ENCODE results near the gene FMN1. TPM values are rescaled to one million over a fixed set of nuclear protein-coding genes. Genes with fewer than 3 reads are reported as not detected.

The FMN1 gene
- total RNA-seq, 2 donors from 2014 or later, result 26.9 to 27.5 TPM

DNA sequence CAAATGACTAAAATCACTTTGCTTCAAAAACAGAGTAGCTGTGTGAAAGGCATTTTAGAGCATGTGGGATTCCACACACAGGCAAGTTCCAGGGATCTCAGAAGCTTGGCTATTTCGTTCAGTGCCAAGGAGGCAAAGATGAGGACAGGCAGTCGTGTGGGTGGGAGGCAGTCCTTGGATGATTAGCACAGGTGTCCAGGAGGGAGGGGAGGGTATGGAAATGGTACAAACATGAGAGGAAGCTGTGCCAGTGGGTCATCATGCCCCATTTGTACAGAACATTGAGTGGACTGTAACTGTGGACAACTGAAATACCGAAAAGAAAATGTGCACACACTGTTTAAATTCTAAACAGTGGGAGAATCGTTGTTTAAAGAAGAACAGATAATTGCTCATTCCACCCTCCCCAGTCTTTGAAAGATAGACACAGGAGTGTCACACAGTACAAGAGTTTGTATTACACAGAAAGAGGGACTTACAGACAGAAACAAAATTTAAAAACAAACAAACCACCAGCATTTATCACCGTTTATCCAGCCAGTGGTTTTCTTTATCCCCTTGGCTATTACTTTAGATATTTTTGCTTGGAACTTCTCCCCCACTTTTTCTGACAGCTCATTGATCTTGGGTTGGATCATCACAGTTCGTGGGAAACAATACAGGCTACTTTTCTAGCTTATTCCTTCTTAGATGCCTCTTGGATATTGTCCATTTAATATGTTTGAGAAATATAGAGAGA lies 353.8 kb downstream of the FMN1 start:
- TF ChIP-seq, protein P1, sequence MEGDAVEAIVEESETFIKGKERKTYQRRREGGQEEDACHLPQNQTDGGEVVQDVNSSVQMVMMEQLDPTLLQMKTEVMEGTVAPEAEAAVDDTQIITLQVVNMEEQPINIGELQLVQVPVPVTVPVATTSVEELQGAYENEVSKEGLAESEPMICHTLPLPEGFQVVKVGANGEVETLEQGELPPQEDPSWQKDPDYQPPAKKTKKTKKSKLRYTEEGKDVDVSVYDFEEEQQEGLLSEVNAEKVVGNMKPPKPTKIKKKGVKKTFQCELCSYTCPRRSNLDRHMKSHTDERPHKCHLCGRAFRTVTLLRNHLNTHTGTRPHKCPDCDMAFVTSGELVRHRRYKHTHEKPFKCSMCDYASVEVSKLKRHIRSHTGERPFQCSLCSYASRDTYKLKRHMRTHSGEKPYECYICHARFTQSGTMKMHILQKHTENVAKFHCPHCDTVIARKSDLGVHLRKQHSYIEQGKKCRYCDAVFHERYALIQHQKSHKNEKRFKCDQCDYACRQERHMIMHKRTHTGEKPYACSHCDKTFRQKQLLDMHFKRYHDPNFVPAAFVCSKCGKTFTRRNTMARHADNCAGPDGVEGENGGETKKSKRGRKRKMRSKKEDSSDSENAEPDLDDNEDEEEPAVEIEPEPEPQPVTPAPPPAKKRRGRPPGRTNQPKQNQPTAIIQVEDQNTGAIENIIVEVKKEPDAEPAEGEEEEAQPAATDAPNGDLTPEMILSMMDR (IDR thresholded peaks at IDR 0.05), result no peak
- H3K36me3 ChIP-seq, result no peaks in the 10 kb centered on the region
- no peak overlapping the region for H3K27ac ChIP-seq
- no peaks in the 10 kb centered on the region for H3K4me1 ChIP-seq (ENCODE audit: control insufficient read depth in 1 of 2, low read depth in 2 of 2)
- H3K9me3 ChIP-seq, result no peaks in the 10 kb centered on the region
- no peaks in the 10 kb centered on the region for H3K27me3 ChIP-seq (replicated peaks; ENCODE audit: insufficient read depth)
- ATAC-seq (ENCODE audit: insufficient number of reproducible peaks, low FRiP score, low read depth) (no peak), DNase-seq (ENCODE audit: low spot score) (no peak)
- no peak overlapping the region for H3K4me3 ChIP-seq

DNA sequence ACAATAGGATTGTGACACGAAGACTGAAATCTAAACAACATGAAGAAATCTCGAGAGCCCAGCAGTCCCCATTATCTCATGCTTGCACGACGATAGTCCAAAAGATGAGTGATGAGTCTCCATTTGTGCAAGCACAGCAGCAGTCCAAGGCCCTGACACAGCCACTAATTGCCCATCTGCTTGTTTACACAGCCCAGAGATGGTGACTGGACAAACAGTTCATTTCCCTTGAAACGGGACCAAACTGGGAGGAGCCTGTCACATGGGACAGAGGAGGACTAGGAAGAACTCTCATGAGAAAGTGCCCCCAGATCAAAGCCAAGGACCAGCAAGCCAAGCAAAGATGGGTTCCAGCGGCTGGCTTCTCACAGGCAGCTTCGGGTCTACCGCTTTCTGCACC lies 355.7 kb downstream of the FMN1 start:
- H3K4me1 ChIP-seq (ENCODE audit: control insufficient read depth in 1 of 2, low read depth in 2 of 2), result no peaks in the 10 kb centered on the region
- H3K27me3 ChIP-seq (replicated peaks; ENCODE audit: insufficient read depth), result no peaks in the 10 kb centered on the region
- no peak overlapping the region for H3K27ac ChIP-seq
- TF ChIP-seq, protein P1 (IDR thresholded peaks at IDR 0.05), result no peak
- no peak for DNase-seq (ENCODE audit: low spot score)
- H3K4me3 ChIP-seq, result no peak overlapping the region
- no peaks in the 10 kb centered on the region for H3K9me3 ChIP-seq
- H3K36me3 ChIP-seq, result no peaks in the 10 kb centered on the region
- ATAC-seq (ENCODE audit: insufficient number of reproducible peaks, low FRiP score, low read depth), result no peak

DNA sequence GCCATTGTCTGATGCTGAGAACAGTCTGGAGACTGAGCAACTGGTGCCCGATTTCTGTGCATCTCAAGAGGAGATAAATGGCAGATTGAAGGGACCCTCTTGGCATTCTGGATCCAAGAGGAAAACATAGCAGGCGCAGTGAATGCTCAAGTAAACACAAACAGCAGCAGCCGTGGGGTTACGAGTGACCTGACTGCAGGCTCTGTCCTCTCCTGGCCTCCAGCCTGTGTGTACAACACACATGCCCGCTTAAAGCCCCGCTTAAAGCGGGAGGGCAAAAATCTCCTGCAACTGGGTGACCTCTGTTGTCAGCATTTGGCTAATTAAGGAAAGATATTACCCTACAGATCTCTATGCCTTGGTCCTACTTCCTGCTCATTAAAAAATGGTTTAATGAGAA lies 356.2 kb downstream of the FMN1 start:
- Histone ChIP-seq H3K36me3 (no peaks in the 10 kb centered on the region), H3K27ac (no peak overlapping the region), H3K4me1 (ENCODE audit: control insufficient read depth in 1 of 2, low read depth in 2 of 2) (no peaks in the 10 kb centered on the region), H3K9me3 (no peaks in the 10 kb centered on the region), H3K4me3 (no peak overlapping the region), H3K27me3 (replicated peaks; ENCODE audit: insufficient read depth) (no peaks in the 10 kb centered on the region)
- no peak for ATAC-seq (ENCODE audit: insufficient number of reproducible peaks, low FRiP score, low read depth)
- DNase-seq (ENCODE audit: low spot score), result no peak
- TF ChIP-seq, protein P1 (IDR thresholded peaks at IDR 0.05), result no peak

DNA sequence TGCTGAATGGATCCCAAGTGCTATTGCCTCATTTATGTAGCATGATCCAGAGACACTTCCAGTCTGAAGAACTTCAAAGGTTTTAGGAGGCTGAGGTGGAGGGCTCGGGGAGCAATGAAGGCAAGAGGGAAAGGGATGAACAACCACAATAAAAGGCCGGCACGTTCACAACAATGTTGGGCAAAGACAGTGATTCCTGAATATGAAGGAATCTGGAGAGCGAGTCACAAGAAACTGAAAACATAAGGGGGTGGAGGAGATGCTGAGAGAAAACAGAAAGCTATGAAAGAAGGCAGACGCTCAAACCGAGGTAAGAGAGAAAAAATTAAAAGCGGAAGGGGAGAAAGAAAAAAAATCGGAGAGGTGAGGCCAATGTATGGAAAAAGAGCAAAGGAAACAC lies 356.6 kb downstream of the FMN1 start:
- Histone ChIP-seq H3K27ac (no peak overlapping the region), H3K9me3 (no peaks in the 10 kb centered on the region), H3K4me1 (ENCODE audit: control insufficient read depth in 1 of 2, low read depth in 2 of 2) (no peaks in the 10 kb centered on the region), H3K36me3 (no peaks in the 10 kb centered on the region), H3K4me3 (no peak overlapping the region), H3K27me3 (replicated peaks; ENCODE audit: insufficient read depth) (no peaks in the 10 kb centered on the region)
- ATAC-seq (ENCODE audit: insufficient number of reproducible peaks, low FRiP score, low read depth) (no peak), DNase-seq (ENCODE audit: low spot score) (no peak)
- TF ChIP-seq, protein P1 (IDR thresholded peaks at IDR 0.05), result no peak

DNA sequence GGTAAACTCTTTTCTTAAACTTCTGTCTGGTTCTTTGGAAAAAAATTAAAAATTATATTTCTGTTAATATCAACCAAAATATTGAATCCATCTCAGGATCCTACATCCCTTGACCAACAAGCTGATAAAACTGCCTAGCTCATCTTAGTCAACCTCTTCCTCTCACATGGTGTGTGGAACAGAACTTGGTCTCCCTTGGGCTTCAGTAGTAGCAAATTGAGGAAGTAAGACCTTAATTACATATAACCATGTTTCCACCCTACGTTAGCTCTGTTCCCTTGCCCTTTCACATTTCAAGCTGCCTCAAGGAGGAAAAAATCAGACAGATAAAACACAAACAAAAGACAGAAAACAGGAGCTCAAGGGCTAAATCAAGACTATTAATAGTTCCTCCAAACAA lies 360.4 kb downstream of the FMN1 start:
- Histone ChIP-seq H3K4me1 (ENCODE audit: control insufficient read depth in 1 of 2, low read depth in 2 of 2) (no peaks in the 10 kb centered on the region), H3K27ac (no peak overlapping the region), H3K4me3 (no peak overlapping the region), H3K27me3 (replicated peaks; ENCODE audit: insufficient read depth) (no peaks in the 10 kb centered on the region), H3K36me3 (no peaks in the 10 kb centered on the region), H3K9me3 (no peaks in the 10 kb centered on the region)
- no peak for ATAC-seq (ENCODE audit: insufficient number of reproducible peaks, low FRiP score, low read depth)
- TF ChIP-seq, protein P1 (IDR thresholded peaks at IDR 0.05), result no peak
- DNase-seq (ENCODE audit: low spot score), result no peak
